GM18520 (cell line): ENCODE results near the gene C1orf35.
A peak's percentile ranks its signal among the peaks of the same experiment; 100 is the strongest.
"Not testable (repeated sequence)": the region's sequence is repeated elsewhere in the genome, so short reads cannot be mapped to it uniquely, and the experiment has no call there.

Experiments used
- ATAC-seq: cut with Tn5 transposase; IDR thresholded peaks from one replicate; pipeline ENCODE4 v1.9.1; 2021; ENCODE audit not compliant: unreplicated experiment

Gene C1orf35

GRCh38 chr1:228142701-228143136, 39.6 kb upstream of the C1orf35 start:
- no peak for ATAC-seq

GRCh38 chr1:228142155-228142691, 39.1 kb upstream of the C1orf35 start:
- no peak for ATAC-seq

- no peak for ATAC-seq
Measured at GRCh38 chr1:228141226-228142044, 38.3 kb upstream of the C1orf35 start.

- no peak for ATAC-seq
Measured at GRCh38 chr1:228140724-228141225, 37.6 kb upstream of the C1orf35 start.

GRCh38 chr1:228139931-228140723, 37.0 kb upstream of the C1orf35 start, which contains the start of gene GUK1:
Gene GUK1, plus strand, starts transcription at chr1:228140279. Its CDS starts 24 bp downstream, at chr1:228140303.
- ATAC-seq: peak; percentile 93

GRCh38 chr1:228139406-228139930, 36.3 kb upstream of the C1orf35 start:
- ATAC-seq: no peak

- no peak for ATAC-seq
Measured at GRCh38 chr1:228136901-228137300, 33.8 kb upstream of the C1orf35 start.

- ATAC-seq: no peak
Measured at GRCh38 chr1:228134591-228134990, 31.5 kb upstream of the C1orf35 start.

- ATAC-seq: no peak
Measured at GRCh38 chr1:228131766-228132165, 28.6 kb upstream of the C1orf35 start.

- no peak for ATAC-seq
Measured at GRCh38 chr1:228125185-228125584, 22.1 kb upstream of the C1orf35 start.

GRCh38 chr1:228123505-228123904, 20.4 kb upstream of the C1orf35 start:
- no peak for ATAC-seq

- ATAC-seq: no peak
Measured at GRCh38 chr1:228122921-228123441, 19.9 kb upstream of the C1orf35 start.

- no peak for ATAC-seq
Measured at GRCh38 chr1:228120857-228121489, 17.8 kb upstream of the C1orf35 start.

GRCh38 chr1:228120351-228120750, 17.2 kb upstream of the C1orf35 start:
- ATAC-seq: no peak

- no peak for ATAC-seq
Measured at GRCh38 chr1:228118040-228118439, 14.9 kb upstream of the C1orf35 start.

- no peak for ATAC-seq
Measured at GRCh38 chr1:228117335-228117734, 14.2 kb upstream of the C1orf35 start.

GRCh38 chr1:228114827-228115226, 11.7 kb upstream of the C1orf35 start:
- ATAC-seq: no peak

- ATAC-seq: no peak
Measured at GRCh38 chr1:228112617-228113016, 9.5 kb upstream of the C1orf35 start.

- ATAC-seq: no peak
Measured at GRCh38 chr1:228112167-228112566, 9.0 kb upstream of the C1orf35 start.

GRCh38 chr1:228111315-228111714, 8.2 kb upstream of the C1orf35 start:
- not testable (repeated sequence) for ATAC-seq
